GM20000 (cell line): ENCODE data around the gene PFN2.

Experiments
- DNase-seq: peaks from one replicate; pipeline ENCODE4 v3.0.0; 2012; ENCODE audit warnings: low spot score
- TF ChIP-seq, protein P1 (sequence below): IDR thresholded peaks from 2 replicates; pipeline ENCODE4 v1.5.1; 2012; ENCODE audit warnings: mild to moderate bottlenecking, control low read depth; ENCODE audit errors: extremely low read depth, missing control alignments

Gene PFN2, protein sequence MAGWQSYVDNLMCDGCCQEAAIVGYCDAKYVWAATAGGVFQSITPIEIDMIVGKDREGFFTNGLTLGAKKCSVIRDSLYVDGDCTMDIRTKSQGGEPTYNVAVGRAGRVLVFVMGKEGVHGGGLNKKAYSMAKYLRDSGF

DNA sequence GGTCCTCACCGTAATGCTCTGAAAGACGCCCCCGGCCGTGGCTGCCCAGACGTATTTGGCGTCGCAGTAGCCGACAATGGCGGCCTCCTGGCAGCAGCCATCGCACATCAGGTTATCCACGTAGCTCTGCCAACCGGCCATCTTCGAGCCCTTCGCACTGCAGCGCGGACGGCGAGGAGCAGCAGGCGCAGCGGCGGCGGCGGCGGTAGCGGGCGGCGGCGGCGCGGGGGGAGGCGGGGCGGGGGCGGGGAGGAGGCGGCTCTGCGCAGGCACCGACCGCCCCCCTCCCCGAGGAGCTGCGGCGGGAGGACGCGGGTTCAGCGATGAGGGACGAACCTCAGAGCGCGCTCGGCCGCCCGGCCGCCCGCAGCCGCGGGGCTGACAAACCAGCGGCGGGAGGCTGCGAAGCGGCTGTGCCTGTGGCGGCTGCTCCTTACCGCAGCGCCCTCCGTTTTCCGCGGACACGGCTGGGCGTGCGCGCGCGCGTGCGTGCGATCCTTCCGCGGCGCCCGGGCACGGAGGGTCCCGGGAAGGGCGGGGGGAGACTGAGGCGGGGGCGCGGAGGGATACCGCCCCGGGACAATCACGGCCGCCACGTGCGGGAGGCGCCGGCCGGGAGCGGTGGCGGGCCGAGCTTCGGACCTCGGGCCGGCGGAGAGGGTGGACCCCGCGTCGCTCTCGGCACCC is at the start of gene PFN2:
Gene PFN2, minus strand, starts transcription at position 180 of the 687 bp plus-strand sequence. Its CDS starts 39 bp downstream, at position 141.
- peak; percentile 78 for DNase-seq
- TF ChIP-seq, protein P1, sequence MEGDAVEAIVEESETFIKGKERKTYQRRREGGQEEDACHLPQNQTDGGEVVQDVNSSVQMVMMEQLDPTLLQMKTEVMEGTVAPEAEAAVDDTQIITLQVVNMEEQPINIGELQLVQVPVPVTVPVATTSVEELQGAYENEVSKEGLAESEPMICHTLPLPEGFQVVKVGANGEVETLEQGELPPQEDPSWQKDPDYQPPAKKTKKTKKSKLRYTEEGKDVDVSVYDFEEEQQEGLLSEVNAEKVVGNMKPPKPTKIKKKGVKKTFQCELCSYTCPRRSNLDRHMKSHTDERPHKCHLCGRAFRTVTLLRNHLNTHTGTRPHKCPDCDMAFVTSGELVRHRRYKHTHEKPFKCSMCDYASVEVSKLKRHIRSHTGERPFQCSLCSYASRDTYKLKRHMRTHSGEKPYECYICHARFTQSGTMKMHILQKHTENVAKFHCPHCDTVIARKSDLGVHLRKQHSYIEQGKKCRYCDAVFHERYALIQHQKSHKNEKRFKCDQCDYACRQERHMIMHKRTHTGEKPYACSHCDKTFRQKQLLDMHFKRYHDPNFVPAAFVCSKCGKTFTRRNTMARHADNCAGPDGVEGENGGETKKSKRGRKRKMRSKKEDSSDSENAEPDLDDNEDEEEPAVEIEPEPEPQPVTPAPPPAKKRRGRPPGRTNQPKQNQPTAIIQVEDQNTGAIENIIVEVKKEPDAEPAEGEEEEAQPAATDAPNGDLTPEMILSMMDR = no peak

DNA sequence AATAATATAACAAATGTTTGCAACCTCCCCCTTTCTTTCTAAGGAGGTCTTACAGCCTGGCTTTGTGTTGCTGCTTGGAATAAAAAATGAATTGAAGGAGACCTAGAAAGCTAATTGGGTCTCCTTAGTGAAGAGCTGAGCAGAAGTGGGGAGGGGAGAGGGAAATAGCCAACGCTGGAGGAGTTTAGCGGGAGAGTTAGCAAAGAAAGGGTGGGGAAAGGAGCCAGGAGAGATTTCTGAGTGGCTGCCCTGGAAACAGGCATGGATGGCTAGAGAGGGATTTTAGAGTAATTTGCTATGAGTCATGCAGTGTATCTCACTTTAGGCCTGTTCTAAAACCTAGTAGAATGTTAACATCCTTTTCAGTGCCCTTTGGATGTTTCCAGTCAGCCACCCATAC is 45.2 kb upstream of the PFN2 start:
- no peak for DNase-seq
- TF ChIP-seq, protein P1 = no peak

DNA sequence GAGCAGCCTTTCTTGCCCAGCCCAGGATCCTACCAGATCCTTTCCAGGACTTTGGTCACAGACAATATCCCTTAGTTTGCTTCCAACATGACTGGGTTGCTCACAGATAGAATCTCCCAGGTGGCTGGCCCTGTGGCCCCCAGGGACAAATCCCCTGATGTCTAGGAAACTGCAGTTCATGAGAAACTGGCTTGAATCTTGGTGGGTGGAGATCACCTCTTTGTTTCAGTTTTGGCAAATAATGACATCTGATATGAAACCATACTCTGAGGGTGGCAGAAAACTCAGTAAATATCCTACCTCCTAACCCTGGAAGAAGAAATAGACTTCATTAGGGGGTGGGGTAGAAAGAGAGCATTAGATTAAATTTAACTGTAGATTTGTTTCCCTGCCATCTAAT is 44.1 kb upstream of the PFN2 start:
- TF ChIP-seq, protein P1 = no peak
- DNase-seq = no peak

DNA sequence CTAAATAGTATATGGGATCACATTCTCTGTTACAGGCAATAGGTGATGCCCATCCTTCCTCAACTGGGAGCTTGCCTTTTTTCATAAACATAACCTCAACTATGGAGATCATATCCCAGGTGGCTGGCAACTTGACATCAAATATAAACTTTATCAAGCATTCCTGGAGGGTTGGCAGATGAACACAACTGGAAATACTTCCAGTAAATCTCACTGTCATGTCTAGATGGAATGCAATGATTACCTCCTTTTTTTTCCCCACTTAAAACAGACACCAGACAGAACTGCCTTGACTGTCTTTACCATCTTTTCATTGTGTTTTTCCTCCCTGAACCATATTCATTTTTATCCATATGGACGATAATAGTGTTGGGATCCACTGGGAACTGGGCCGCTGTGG is 43.1 kb upstream of the PFN2 start:
- DNase-seq = no peak

GRCh38 chr3:150006794-150007193 is 36.1 kb upstream of the PFN2 start:
- TF ChIP-seq, protein P1 = no peak
- no peak for DNase-seq

More for the DNA sequence above, 43.1 kb upstream of the PFN2 start:
- TF ChIP-seq, protein P1 = no peak

GRCh38 chr3:150005243-150006112 is 34.8 kb upstream of the PFN2 start:
- DNase-seq = no peak
- TF ChIP-seq, protein P1 = no peak

GRCh38 chr3:150000641-150001040 is 29.9 kb upstream of the PFN2 start:
- DNase-seq = no peak
- TF ChIP-seq, protein P1 = no peak
